HG03460 (cell line): ENCODE measurements around the gene IRF9.
A peak's percentile ranks its signal among the peaks of the same experiment; 100 is the strongest.

Source experiments
- ATAC-seq: cut with Tn5 transposase; IDR thresholded peaks from one replicate; pipeline ENCODE4 v1.9.1; 2021; ENCODE audit not compliant: unreplicated experiment

The IRF9 gene

DNA sequence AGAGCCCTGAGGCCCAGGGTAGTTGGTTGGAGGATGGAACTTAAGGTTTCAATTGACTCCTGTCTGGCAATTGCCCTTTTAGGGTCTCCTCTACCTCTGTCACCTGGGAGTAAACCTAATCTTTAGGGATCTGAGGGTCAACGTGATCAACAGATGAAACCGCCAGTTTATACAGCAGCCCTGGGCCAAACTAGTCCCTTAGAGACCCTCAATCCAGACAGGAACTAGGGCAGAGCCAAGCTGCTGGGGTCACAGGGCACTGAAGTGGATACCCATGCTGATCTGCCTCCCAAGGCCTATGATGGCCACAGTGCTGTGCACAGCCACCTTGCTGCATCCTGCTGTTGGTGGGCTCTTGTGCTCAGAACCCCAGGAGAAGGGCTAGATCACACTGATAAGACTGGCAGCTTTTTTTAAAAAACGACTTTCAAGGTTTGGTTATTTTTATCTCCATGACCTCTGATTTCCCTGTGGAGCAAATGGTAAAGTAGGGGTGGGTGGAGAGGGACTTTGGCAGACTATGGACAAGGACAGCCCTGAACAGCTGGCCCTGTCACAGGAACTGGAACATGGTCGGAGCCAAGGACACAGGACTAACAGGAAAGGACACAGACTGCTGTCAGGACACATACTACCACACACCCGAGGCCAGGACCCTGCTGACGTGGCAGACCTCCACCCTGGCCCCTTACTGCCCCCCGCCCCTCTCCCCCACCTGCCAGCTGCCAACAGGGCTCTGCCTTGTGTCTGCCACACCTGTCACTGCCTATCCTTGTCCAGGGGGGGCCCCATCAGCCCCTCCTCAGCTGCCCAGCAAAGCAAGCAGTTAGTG, 30.1 kb upstream of the IRF9 start:
- ATAC-seq, result no peak

DNA sequence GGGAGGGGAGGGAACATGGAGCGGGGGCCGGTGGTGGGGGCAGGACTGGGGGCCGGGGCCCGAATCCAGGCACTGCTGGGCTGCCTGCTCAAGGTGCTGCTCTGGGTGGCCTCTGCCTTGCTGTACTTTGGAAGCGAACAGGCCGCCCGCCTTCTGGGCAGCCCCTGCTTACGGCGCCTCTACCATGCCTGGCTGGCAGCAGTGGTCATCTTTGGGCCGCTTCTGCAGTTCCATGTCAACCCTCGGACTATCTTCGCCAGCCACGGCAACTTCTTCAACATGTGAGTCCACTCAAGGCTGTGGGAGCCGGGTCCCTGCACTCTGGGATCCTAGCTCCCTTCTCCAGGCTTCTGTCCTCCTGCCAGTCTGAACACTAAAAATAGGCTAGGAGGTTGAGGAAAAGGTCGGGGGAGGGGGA, 29.5 kb upstream of the IRF9 start:
- ATAC-seq, result no peak

DNA sequence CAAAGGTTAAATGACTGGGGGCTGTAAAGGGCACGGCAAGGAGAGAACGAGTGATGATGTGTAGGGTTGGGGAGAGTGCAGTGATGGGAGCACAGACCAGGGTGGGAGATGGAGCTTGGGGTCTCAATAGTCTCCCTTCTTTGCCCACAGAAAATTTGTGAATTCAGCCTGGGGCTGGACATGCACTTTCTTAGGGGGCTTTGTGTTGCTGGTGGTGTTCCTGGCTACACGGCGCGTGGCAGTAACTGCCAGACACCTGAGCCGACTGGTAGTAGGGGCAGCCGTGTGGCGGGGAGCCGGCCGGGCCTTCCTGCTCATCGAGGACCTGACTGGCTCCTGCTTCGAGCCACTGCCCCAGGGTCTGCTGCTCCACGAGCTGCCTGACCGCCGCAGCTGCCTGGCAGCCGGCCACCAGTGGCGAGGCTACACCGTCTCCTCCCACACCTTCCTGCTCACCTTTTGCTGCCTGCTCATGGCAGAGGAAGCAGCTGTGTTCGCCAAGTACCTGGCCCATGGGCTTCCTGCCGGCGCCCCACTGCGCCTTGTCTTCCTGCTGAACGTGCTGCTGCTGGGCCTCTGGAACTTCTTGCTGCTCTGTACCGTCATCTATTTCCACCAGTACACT, 28.9 kb upstream of the IRF9 start:
- no peak for ATAC-seq

GRCh38 chr14:24132976-24133375, 28.1 kb upstream of the IRF9 start:
- no peak for ATAC-seq

DNA sequence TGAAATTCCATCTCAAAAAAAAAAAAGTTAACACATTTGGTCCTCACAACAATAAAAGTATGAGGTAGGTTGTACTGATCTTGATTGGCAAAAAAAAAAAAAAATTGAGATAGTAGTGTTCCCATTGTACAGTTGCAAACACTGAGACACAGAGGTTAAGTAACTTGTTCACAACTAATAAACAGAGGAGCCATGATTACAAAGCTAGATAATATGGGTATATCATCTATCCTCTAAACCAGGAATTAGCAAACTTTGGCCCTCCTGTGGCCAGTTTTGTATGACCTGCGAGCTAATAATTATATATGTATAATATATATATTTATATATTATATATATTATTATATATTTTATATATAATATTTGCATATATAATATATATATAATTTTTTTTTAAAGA, 27.3 kb upstream of the IRF9 start:
- ATAC-seq, result no peak

DNA sequence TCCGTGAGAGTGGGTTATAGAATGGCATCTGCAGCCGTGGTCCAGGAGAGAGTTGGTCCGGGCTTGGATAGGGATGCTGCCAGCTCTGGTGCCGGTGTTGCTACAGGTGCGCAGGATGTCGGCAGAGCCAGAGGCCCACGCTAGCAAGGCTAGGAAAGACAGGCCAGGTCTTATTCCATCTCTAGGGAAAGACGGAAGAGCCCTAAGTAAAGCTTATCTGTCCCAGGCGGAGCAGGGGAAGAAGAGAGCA, 25.6 kb upstream of the IRF9 start:
- ATAC-seq, result peak; percentile 1

DNA sequence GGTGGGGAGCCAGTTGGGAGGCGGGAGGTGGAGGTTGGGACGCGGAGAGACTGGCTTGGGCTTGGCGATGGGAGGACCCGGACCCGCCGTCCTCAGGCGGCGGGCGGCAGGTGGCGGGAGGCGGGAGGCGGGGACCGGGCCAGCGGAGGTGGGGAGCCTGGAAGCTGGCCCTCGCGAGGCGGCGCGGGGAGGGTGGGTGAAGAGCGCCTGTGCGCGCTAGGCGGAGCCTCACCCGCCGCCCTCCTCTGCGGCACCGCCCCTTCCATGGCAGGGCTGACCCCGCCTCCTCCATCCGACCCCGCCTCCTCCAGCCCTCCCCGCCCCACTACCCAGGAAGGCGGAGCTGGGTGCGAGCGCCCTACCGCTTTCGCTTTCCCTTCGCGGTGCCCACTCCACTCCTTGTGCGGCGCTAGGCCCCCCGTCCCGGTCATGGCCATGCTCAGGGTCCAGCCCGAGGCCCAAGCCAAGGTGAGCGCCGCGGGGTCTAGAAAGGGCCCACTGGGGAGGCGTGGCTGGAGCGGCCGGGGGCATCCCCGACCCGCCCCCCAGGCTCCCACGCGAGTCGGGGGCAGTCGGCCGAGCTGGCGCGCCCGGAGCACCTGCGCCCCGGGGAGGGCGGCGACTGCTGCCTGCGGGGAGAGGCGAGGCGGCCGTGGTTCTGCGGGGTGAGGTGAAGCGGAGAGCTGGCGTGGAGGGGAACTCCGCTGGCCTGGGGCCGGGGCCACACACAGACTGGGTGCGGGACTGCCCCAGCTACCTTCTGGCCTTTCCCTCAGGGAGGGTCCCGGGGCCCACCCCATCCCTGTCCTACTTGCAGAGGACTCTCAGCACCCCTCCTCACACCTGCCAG, 25.0 kb upstream of the IRF9 start, which contains the start of gene PSME1:
TSS of gene PSME1 (plus strand) at position 361 of the 850 bp plus-strand sequence. CDS start at position 430, 69 bp downstream.
- peak; percentile 84 for ATAC-seq

GRCh38 chr14:24136684-24137528, 24.2 kb upstream of the IRF9 start:
- no peak for ATAC-seq

DNA sequence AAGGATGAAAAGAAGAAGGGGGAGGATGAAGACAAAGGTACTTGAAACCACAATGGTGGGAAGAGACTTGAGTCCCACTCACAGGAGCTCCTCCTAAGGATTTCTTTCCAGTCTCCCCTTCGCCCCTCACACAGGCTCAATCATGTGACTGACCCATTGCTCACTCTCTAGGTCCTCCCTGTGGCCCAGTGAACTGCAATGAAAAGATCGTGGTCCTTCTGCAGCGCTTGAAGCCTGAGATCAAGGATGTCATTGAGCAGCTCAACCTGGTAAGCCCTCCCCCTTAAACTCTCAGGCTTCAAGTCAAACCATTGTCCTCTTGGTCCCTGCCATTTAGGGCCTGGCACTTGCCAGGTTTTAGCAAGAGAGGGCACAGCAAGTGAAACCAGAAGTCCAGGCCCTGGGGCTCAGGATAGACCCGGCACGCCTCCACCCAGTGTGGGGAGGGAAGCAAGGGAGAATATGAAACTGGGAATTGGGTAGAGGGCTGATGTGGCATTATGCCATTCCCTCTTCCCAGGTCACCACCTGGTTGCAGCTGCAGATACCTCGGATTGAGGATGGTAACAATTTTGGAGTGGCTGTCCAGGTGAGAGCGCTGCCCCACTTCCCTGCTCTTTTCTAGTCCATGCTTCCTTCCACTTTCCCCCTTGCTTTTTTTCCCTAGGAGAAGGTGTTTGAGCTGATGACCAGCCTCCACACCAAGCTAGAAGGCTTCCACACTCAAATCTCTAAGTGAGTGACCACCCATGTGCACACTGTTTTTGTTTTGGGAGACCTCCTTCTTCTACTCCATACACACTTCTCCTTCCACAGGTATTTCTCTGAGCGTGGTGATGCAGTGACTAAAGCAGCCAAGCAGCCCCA, 23.3 kb upstream of the IRF9 start:
- ATAC-seq, result no peak

DNA sequence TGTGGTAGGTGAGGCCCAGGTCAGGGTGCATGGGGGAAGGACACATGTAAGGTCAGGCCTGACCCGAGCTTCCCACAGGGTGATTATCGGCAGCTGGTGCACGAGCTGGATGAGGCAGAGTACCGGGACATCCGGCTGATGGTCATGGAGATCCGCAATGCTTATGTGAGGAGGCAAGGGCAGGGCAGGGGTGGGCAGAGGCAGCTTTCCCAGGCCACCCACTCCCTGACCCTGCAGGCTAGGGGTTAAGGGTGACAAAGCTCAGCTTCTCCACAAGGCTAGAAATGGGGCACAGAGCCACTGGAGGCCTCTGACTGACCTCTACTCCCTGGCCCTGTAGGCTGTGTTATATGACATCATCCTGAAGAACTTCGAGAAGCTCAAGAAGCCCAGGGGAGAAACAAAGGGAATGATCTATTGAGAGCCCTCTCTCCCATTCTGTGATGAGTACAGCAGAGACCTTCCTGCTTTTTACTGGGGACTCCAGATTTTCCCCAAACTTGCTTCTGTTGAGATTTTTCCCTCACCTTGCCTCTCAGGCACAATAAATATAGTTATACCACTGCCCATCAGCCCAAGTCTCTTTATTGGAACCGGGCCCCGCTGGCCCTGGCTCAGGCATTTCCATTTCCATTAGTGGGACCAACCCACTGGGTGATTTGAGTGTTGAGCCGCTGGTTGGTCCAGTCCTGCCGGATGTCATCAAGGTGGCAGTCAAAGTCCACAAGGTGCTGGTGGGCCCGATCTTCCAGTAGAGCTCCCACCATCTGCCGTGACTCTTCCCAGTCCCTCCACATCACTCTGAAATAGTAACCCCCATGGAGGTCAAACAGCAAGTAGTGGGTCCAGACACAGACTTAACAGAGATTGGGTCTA, 22.4 kb upstream of the IRF9 start:
- ATAC-seq, result no peak

DNA sequence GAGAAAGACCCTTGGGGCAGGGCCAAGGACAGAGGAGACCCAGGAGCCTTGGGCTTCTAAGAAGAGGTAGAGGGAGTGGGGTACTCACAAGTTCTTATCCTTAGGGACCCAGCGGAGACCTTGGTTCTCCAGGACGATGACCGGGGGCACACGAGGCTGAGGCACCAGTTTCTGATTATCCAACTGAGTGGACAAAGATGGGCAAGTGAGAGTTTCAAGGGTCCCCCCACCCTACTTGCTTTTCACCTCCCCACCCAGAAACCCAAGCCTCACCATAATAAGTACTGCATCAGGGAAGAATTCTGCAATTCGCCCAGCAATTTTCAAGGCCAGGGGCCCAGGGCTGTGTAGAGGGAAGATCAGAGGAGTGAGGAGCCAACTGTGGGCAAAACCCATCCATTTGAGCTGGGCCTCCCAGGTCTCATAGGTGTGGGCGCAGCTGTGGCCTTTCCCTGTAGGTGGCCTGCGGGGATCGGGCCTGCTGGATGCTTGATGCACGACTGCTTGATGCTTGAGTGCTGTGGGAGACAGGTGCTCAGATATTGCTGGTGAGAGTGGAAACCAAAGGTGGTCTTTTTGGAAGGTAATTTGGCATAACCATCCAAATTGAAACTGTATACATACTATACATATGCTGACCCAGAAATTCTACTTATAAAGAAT, 21.7 kb upstream of the IRF9 start:
- no peak for ATAC-seq

- ATAC-seq, result peak; percentile 84
Observed at GRCh38 chr14:24141097-24141880, 19.8 kb upstream of the IRF9 start, which contains the start of gene EMC9. Gene EMC9 (minus strand): TSS chr14:24141591. CDS start chr14:24141304, 287 bp downstream.

GRCh38 chr14:24143511-24143910, 17.6 kb upstream of the IRF9 start:
- no peak for ATAC-seq

DNA sequence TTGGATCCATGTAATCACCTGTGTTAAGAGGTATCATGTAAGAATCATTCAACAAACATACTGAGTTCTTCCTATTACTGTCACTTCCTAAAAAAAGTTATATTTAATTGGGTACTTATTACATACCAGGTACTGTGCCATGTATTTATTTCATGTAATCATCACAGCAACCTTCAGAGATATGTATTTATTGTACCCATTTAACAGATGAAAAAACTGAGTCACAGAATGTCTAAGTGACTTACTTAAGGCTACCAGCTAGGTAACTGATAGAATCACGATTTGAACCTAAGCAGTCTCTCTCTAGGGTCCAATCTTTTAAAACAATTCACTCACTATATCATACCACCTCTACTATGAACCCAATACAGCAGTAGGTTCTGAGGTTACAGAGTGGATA, 16.6 kb upstream of the IRF9 start:
- ATAC-seq, result no peak

DNA sequence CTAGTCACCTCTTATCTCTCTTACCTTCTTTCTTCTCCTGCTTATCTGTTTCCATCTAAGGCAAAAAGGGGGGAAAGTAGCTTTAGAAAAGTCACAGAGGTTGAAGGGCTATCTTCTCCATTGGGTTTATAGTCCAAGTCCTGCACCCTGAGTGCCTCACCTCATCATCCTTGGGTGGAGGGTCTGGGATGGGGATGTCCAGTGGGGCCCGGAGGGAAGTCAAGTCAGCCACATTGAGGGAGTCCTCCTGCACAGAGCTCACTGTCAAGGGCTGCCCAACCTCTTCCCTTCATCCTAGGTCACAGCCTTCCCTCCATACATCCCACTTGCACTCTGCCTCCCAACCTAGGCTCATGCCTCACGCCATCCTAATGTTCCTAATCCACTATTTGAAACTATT, 15.8 kb upstream of the IRF9 start:
- ATAC-seq, result no peak

DNA sequence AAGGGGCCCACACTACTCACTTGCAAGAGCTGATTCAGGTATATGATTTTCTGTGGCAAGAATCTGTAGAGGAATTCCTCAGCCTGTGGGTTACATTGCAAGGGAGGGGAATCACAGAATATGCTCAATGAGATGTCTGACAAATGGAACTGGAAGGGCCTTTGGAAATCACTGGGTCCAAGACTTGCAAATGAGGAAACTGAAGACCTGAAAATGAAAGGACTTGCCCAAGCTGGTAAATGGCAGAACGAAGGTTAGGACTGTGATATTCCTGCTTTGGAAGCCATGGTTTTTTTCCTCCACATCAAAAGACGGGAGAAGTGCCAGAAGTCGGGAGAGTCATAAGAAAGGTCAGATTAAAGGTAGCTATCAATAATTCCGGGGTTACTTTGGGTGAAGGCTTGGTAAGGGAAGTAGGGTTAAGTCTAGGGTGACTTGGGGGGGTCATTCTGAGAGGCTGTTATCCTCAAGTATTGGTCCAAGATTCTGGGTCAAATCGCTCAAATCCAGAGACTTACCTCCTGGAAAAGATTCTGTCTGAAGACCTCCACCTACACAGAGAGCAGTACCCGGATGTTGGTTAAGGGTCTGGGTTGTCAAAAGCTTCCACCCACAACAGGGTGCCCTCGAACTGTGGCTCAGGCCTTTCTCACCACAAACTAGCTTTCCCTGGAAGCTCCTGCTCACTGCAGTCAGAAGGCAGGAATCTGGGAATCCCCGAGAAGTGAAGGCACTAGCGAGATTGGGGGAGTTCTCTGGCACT, 15.2 kb upstream of the IRF9 start:
- ATAC-seq, result no peak

- ATAC-seq, result peak; percentile 58
Observed at GRCh38 chr14:24146453-24146977, 14.6 kb upstream of the IRF9 start, which contains the start of gene PSME2. Gene PSME2 (minus strand): TSS chr14:24146610. CDS start chr14:24146581, 29 bp downstream.
